Erythroblast (primary cell): ENCODE data around the gene SLC16A8.

ENCODE experiments used
- GATA1 ChIP-seq: IDR thresholded peaks from 2 replicates; pipeline ENCODE4 v1.6.1; 2011; ENCODE audit warnings: low read depth, mild to moderate bottlenecking, control low read depth, low read length, moderate library complexity
- POLR2A ChIP-seq: IDR thresholded peaks from 2 replicates; pipeline ENCODE4 v1.6.1; 2011; ENCODE audit warnings: mild to moderate bottlenecking, low read length

- TF ChIP-seq POLR2A (no peak), GATA1 (no peak)
Observed at GRCh38 chr22:38067761-38068360, 16.1 kb downstream of the SLC16A8 start.
